GM12878 (cell line): ENCODE measurements around the gene PIMREG. TPM values are rescaled to one million over a fixed set of nuclear protein-coding genes. Genes with fewer than 3 reads are reported as not detected.

ENCODE experiments used
- ATAC-seq: fragments of 200-7000 bp; cut with Tn5 transposase; 3 replicates; pipeline ENCODE4 v1.9.1; 2020; ENCODE audit warnings: mild to moderate bottlenecking, moderate library complexity
- BruUV-seq: library from RNA; stranded (reverse); fragments of 400-500 nt; replicated peaks from 2 replicates; lab custom pipeline; 2021; lab: Mats Ljungman, UMichigan
- CTCF ChIA-PET: fragments of 300-600 bp; sonication (Branson Sonifier 250); formaldehyde crosslinking; extraction: SDS; loops from one replicate; lab custom pipeline; 2021; ENCODE audit warnings: inconsistent platforms; lab: Yijun Ruan, JAX
- POLR2A ChIA-PET: fragments of 350-600 bp; formaldehyde crosslinking; extraction: SDS; loops from one replicate; lab custom pipeline; 2021; ENCODE audit warnings: inconsistent platforms; lab: Charles Lee
- RAD21 ChIA-PET: fragments of 300-600 bp; sonication (Branson Sonifier 250); formaldehyde crosslinking; loops from one replicate; lab custom pipeline; 2023; ENCODE audit warnings: antibody characterized with exemption; ENCODE audit not compliant: unreplicated experiment; lab: Charles Lee
- SMC1A ChIA-PET: fragments of 300-600 bp; sonication (Branson Sonifier 250); formaldehyde crosslinking; loops from one replicate; lab custom pipeline; 2023; ENCODE audit not compliant: unreplicated experiment, uncharacterized antibody; lab: Charles Lee
- DNase-seq: peaks from one replicate; pipeline ENCODE4 v3.0.0-alpha.2; 2011; ENCODE audit warnings: low read depth, low spot score
- FAIRE-seq: peaks from 3 replicates; lab custom pipeline; 2011; peaks lifted over from hg19 to GRCh38; lab: Jason Lieb, UNC
- H2AFZ ChIP-seq: 2 replicates; pipeline ENCODE4 v1.6.0; 2011; ENCODE audit warnings: low read depth, low read length, control low read depth; ENCODE audit not compliant: control insufficient read depth
- H3K27ac ChIP-seq: 2 replicates; pipeline ENCODE4 v1.5.1; 2011; ENCODE audit warnings: control low read depth; ENCODE audit not compliant: control insufficient read depth, insufficient read depth
- H3K27me3 ChIP-seq, 2 experiments: replicated peaks in 1 of 2; 2 replicates each; pipeline versions ENCODE4 v1.6.0 to v1.6.1; 2011; ENCODE audit warnings: low read length in 1 of 2; ENCODE audit not compliant: control insufficient read depth in 2 of 2, insufficient read depth in 2 of 2
- H3K36me3 ChIP-seq, 2 experiments: 2 replicates each; pipeline ENCODE4 v1.5.1; 2011; ENCODE audit warnings: low read length in 1 of 2; ENCODE audit not compliant: control insufficient read depth in 2 of 2, insufficient read depth in 2 of 2
- H3K4me1 ChIP-seq: 2 replicates; pipeline ENCODE4 v1.6.1; 2011; ENCODE audit warnings: mild to moderate bottlenecking, low read length, moderate library complexity, mixed read lengths; ENCODE audit not compliant: control insufficient read depth, insufficient read depth
- H3K4me2 ChIP-seq: 2 replicates; pipeline ENCODE4 v1.6.0; 2011; ENCODE audit warnings: control low read depth; ENCODE audit not compliant: control insufficient read depth, insufficient read depth
- H3K4me3 ChIP-seq: fragments of 200-600 bp; sonication (generic); 2 replicates; pipeline ENCODE4 v1.5.1; 2016
- H3K79me2 ChIP-seq: 2 replicates; pipeline ENCODE4 v1.6.0; 2011; ENCODE audit warnings: low read length; ENCODE audit not compliant: control insufficient read depth, insufficient read depth
- H3K9ac ChIP-seq: 2 replicates; pipeline ENCODE4 v1.8.0; 2011; ENCODE audit warnings: low read length, control low read depth, mixed read lengths; ENCODE audit not compliant: control insufficient read depth, insufficient read depth
- H3K9me3 ChIP-seq: replicated peaks from 3 replicates; pipeline ENCODE4 v1.5.1; 2011; ENCODE audit warnings: mild to moderate bottlenecking, low read length; ENCODE audit not compliant: control insufficient read depth, insufficient read depth
- H4K20me1 ChIP-seq: 2 replicates; pipeline ENCODE4 v1.6.0; 2011; ENCODE audit not compliant: control insufficient read depth, insufficient read depth
- CBX5 ChIP-seq: sonication (generic); IDR thresholded peaks from 2 replicates; pipeline ENCODE4 v1.6.1; 2016; ENCODE audit warnings: low read depth, moderate library complexity, mild to moderate bottlenecking, inconsistent platforms
- E2F8 ChIP-seq: fragments of 450-650 bp; IDR thresholded peaks from 2 replicates; pipeline ENCODE4 v1.6.1; 2018; ENCODE audit warnings: mild to moderate bottlenecking, low read depth, moderate library complexity; ENCODE audit not compliant: partially characterized antibody
- EED ChIP-seq: sonication (generic); IDR thresholded peaks from 2 replicates; pipeline ENCODE4 v1.6.1; 2016; ENCODE audit warnings: antibody characterized with exemption, low read depth
- KDM1A ChIP-seq: fragments of 200-600 bp; sonication (generic); IDR thresholded peaks from 2 replicates; pipeline ENCODE4 v1.6.1; 2016; ENCODE audit warnings: borderline replicate concordance
- MYB ChIP-seq: fragments of 150-350 bp; IDR thresholded peaks from 2 replicates; pipeline ENCODE4 v1.6.1; 2014; ENCODE audit warnings: mild to moderate bottlenecking, low read depth, low read length, borderline replicate concordance
- MYC ChIP-seq: IDR thresholded peaks from 2 replicates; pipeline ENCODE4 v1.6.1; 2011; ENCODE audit warnings: mild to moderate bottlenecking, low read length, moderate library complexity, inconsistent platforms; ENCODE audit not compliant: insufficient read depth, insufficient replicate concordance, insufficient read length, severe bottlenecking
- POLR2AphosphoS5 ChIP-seq: IDR thresholded peaks from 2 replicates; pipeline ENCODE4 v1.6.1; 2011; ENCODE audit warnings: mild to moderate bottlenecking, low read length, inconsistent platforms
- RELB ChIP-seq: fragments of 450-650 bp; IDR thresholded peaks from 2 replicates; pipeline ENCODE4 v1.6.1; 2017; ENCODE audit warnings: low read depth, mild to moderate bottlenecking, moderate library complexity
- RUNX3 ChIP-seq: IDR thresholded peaks from 2 replicates; pipeline ENCODE4 v1.6.1; 2012; ENCODE audit warnings: low read length, inconsistent platforms
- SMAD1 ChIP-seq: fragments of 450-650 bp; IDR thresholded peaks from 2 replicates; pipeline ENCODE4 v1.6.1; 2018; ENCODE audit warnings: mild to moderate bottlenecking, low read depth; ENCODE audit not compliant: partially characterized antibody
- SMARCA5 ChIP-seq: fragments of 450-650 bp; IDR thresholded peaks from 2 replicates; pipeline ENCODE4 v1.6.1; 2017; ENCODE audit warnings: mild to moderate bottlenecking
- SRF ChIP-seq, 2 experiments: IDR thresholded peaks; 2 replicates each; pipeline ENCODE4 v1.6.1; 2011; ENCODE audit warnings: low read depth in 2 of 2, low read length in 2 of 2, mild to moderate bottlenecking in 1 of 2, moderate library complexity in 1 of 2
- ZNF24 ChIP-seq: fragments of 450-650 bp; IDR thresholded peaks from 2 replicates; pipeline ENCODE4 v1.6.1; 2017; ENCODE audit warnings: antibody characterized with exemption, mild to moderate bottlenecking
- WGBS: methylation state at CpG from one replicate; pipeline ENCODE4 v1.1.6; 2016; ENCODE audit warnings: low lambda C conversion rate; ENCODE audit not compliant: insufficient replicate concordance, insufficient coverage; ENCODE audit errors: missing lambda C conversion rate; 5-methylcytosine and 5-hydroxymethylcytosine counted together
- in situ Hi-C: fragments of 300-500 bp; cut with MboI; formaldehyde crosslinking; loops from 9 replicates; pipeline ENCODE4 v1.14.3; 2018; ENCODE audit warnings: mixed read lengths
- intact Hi-C: fragments of 100-400 bp; cut with micrococcal nuclease; formaldehyde crosslinking; loops from one replicate; pipeline ENCODE4 v1.14.2; 2022; ENCODE audit not compliant: unreplicated experiment
- polyA plus RNA-seq, 11 experiments: library from polyadenylated mRNA; depleted of rRNA in 4 of 11; unstranded in 6 of 11; stranded (reverse) in 5 of 11; fragments of >200 nt; fragmentation: Nextera tagmentation in 4 of 11; fragmentation: Illumina TruSeq in 1 of 11; extraction: Ambion mirVana in 4 of 11; extraction: Trizol in 1 of 11; gene quantifications; 1 replicate in 1 of 11; 2 replicates in 10 of 11; pipeline versions ENCODE4 v1.2.1 to v1.2.3, GENCODE V29; 2011 to 2016; ENCODE audit warnings: inconsistent platforms in 2 of 11, missing spikeins in 2 of 11, low read depth in 1 of 11
- total RNA-seq, 4 experiments: library from RNA; depleted of rRNA in 3 of 4; stranded (reverse); fragments of >200 nt in 3 of 4; fragmentation: Illumina TruSeq in 1 of 4; extraction: Trizol in 1 of 4; gene quantifications; 2 replicates each; pipeline versions ENCODE4 v1.2.1 to v1.2.3, GENCODE V29; 2013 to 2021
- TF ChIP-seq, protein P1 (sequence below): fragments of 150-350 bp; IDR thresholded peaks from 2 replicates; pipeline ENCODE4 v1.6.1; 2016; ENCODE audit warnings: low read depth, low read length
- TF ChIP-seq, protein P2 (sequence below): IDR thresholded peaks from 2 replicates; pipeline ENCODE4 v1.6.1; 2012; ENCODE audit warnings: low read depth, low read length, improper control_type of control experiment

The PIMREG gene
- total and polyA plus RNA-seq, 10 of the 15 experiments (the other 5 are each of a cell fraction or from before 2014, with no cell fraction given): 2.8 to 35.8 (median 25.2) TPM

- TF ChIP-seq RELB (no peak), SMAD1 (no peak)
These were observed 35.5 kb downstream of the PIMREG start (continued) for GRCh38 chr17:6479622-6480302.

DNA sequence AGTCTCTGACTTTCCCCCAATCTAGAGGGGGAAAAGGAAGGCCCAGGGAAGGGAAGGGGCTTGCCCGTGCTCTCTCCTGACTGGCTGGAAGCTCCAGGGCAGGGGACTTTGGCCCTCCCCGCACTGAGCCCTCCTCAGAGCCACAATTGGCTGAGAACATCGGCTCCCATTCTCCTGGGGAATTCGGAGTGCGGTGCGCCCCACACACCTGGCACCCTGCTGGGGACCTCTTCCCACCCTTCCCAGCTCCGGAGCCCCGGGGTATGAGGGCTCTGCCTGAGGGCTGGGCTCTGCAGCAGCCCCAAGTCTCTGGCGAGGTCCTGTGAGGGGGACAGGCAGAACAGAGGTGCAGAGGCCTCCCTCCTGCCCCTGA is 36.0 kb downstream of the PIMREG start:
- ChIA-PET RAD21 (no interaction called here), CTCF (interaction anchor here (1.1 kb wide), 1 partner anchor 8 kb away, joined by 4 read pairs; no protein-coding TSS in a partner anchor), POLR2A (no interaction called here), SMC1A (no interaction called here)
- WGBS: 39% methylated on average over 9 of the region's 9 CpGs
- Histone ChIP-seq H3K27ac (no peak overlapping the region), H3K9ac (no peak overlapping the region), H3K4me3 (no peak overlapping the region), H3K9me3 (no peaks in the 10 kb centered on the region), H2AFZ (no peak overlapping the region), H3K36me3 (no peaks in the 10 kb centered on the region), H3K4me1 (no peaks in the 10 kb centered on the region), H3K4me2 (no peak overlapping the region), H3K27me3 (peaks cover 0 to 10% of the 10 kb centered on the region in 2 experiments; a peak in 3 of 4 replicates), H4K20me1 (no peaks in the 10 kb centered on the region), H3K79me2 (no peaks in the 10 kb centered on the region)
- intact Hi-C loops (no loop called here), in situ Hi-C loops (no loop called here)
- BruUV-seq: no TSS peak
- FAIRE-seq (no peak), DNase-seq (no peak), ATAC-seq (no peak)
- TF ChIP-seq CBX5 (no peak), MYB (no peak), MYC (no peak), KDM1A (no peak), SMARCA5 (no peak), POLR2AphosphoS5 (no peak), ZNF24 (no peak), EED (no peak), RUNX3 (no peak), E2F8 (no peak), SRF (IDR thresholded peaks at IDR 0.05; ENCODE audit: low read depth in 2 of 2, low read length in 2 of 2) (no peak)
- TF ChIP-seq, protein P1, sequence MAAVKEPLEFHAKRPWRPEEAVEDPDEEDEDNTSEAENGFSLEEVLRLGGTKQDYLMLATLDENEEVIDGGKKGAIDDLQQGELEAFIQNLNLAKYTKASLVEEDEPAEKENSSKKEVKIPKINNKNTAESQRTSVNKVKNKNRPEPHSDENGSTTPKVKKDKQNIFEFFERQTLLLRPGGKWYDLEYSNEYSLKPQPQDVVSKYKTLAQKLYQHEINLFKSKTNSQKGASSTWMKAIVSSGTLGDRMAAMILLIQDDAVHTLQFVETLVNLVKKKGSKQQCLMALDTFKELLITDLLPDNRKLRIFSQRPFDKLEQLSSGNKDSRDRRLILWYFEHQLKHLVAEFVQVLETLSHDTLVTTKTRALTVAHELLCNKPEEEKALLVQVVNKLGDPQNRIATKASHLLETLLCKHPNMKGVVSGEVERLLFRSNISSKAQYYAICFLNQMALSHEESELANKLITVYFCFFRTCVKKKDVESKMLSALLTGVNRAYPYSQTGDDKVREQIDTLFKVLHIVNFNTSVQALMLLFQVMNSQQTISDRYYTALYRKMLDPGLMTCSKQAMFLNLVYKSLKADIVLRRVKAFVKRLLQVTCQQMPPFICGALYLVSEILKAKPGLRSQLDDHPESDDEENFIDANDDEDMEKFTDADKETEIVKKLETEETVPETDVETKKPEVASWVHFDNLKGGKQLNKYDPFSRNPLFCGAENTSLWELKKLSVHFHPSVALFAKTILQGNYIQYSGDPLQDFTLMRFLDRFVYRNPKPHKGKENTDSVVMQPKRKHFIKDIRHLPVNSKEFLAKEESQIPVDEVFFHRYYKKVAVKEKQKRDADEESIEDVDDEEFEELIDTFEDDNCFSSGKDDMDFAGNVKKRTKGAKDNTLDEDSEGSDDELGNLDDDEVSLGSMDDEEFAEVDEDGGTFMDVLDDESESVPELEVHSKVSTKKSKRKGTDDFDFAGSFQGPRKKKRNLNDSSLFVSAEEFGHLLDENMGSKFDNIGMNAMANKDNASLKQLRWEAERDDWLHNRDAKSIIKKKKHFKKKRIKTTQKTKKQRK: no peak
- TF ChIP-seq, protein P2, sequence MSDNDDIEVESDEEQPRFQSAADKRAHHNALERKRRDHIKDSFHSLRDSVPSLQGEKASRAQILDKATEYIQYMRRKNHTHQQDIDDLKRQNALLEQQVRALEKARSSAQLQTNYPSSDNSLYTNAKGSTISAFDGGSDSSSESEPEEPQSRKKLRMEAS: no peak
